A673 (cell line): ENCODE measurements around the gene CTNNA3. TPM values are rescaled to one million over a fixed set of nuclear protein-coding genes. Genes with fewer than 3 reads are reported as not detected.

ENCODE experiments used
- BruUV-seq: library from RNA; stranded (reverse); fragments of 400-500 nt; replicated peaks from 2 replicates; lab custom pipeline; 2021; lab: Mats Ljungman, UMichigan
- CTCF ChIA-PET: fragments of 300-600 bp; sonication (Branson Sonifier 250); formaldehyde crosslinking; loops from one replicate; lab custom pipeline; 2022; ENCODE audit warnings: antibody characterized with exemption; lab: Charles Lee
- POLR2A ChIA-PET: fragments of 300-600 bp; sonication (Branson Sonifier 250); formaldehyde crosslinking; loops from one replicate; lab custom pipeline; 2022; ENCODE audit warnings: antibody characterized with exemption; ENCODE audit not compliant: low non-redundant PET; lab: Charles Lee
- DNase-seq: peaks from one replicate; pipeline ENCODE4 v3.0.0-alpha.2; 2015; ENCODE audit warnings: low spot score
- H3K27ac ChIP-seq: fragments of 200-600 bp; sonication (generic); 2 replicates; pipeline ENCODE4 v1.5.1; 2016; ENCODE audit warnings: mixed run types, low read depth, mild to moderate bottlenecking, mixed read lengths, antibody characterized with exemption, low read length; ENCODE audit not compliant: poor library complexity, severe bottlenecking
- H3K27me3 ChIP-seq: fragments of 200-600 bp; sonication (generic); replicated peaks from 2 replicates; pipeline ENCODE4 v1.6.1; 2017; ENCODE audit warnings: mixed run types, low read depth, mild to moderate bottlenecking, mixed read lengths, antibody characterized with exemption, low read length; ENCODE audit not compliant: insufficient read depth, poor library complexity
- H3K36me3 ChIP-seq: fragments of 200-600 bp; sonication (generic); 2 replicates; pipeline ENCODE4 v1.6.1; 2016; ENCODE audit warnings: mixed run types, mild to moderate bottlenecking, mixed read lengths, antibody characterized with exemption, low read length; ENCODE audit not compliant: insufficient read depth, poor library complexity, severe bottlenecking
- H3K4me1 ChIP-seq: fragments of 200-600 bp; sonication (generic); 2 replicates; pipeline ENCODE4 v1.6.1; 2017; ENCODE audit warnings: mixed run types, mild to moderate bottlenecking, mixed read lengths, antibody characterized with exemption, low read length; ENCODE audit not compliant: insufficient read depth, poor library complexity, severe bottlenecking
- H3K4me3 ChIP-seq: fragments of 200-600 bp; sonication (generic); 2 replicates; pipeline ENCODE4 v1.5.1; 2016; ENCODE audit warnings: low read depth, mixed run types, mild to moderate bottlenecking, mixed read lengths, low read length; ENCODE audit not compliant: poor library complexity, severe bottlenecking
- H3K9me3 ChIP-seq: fragments of 200-600 bp; sonication (generic); 2 replicates; pipeline ENCODE4 v1.6.1; 2016; ENCODE audit warnings: mixed run types, low read depth, mild to moderate bottlenecking, mixed read lengths, antibody characterized with exemption, low read length; ENCODE audit not compliant: poor library complexity, severe bottlenecking
- EZH2 ChIP-seq: fragments of 200-600 bp; sonication (generic); IDR thresholded peaks from 2 replicates; pipeline ENCODE4 v1.6.1; 2017; ENCODE audit warnings: borderline replicate concordance, low read depth, mild to moderate bottlenecking, mixed read lengths, antibody characterized with exemption, low read length; ENCODE audit not compliant: poor library complexity, severe bottlenecking
- intact Hi-C: fragments of 100-400 bp; cut with micrococcal nuclease; formaldehyde crosslinking; loops from one replicate; pipeline ENCODE4 v1.10.0; 2022; ENCODE audit not compliant: unreplicated experiment
- total RNA-seq: library from RNA; stranded (reverse); gene quantifications from 2 replicates; pipeline ENCODE4 v1.2.3, GENCODE V29; 2021
- TF ChIP-seq, protein P1 (sequence below): fragments of 300-800, 200-600 bp; sonication (generic); conservative IDR thresholded peaks from 2 replicates; pipeline ENCODE4 v1.5.1; 2017; ENCODE audit warnings: low read depth, mild to moderate bottlenecking, antibody characterized with exemption, low read length, moderate library complexity, mixed read lengths

CTNNA3 gene
- total RNA-seq, 1 experiment from 2014 or later = not detected

GRCh38 chr10:65949526-65949925 lies 1746.5 kb downstream of the CTNNA3 start:
- no TSS peak for BruUV-seq
- ChIA-PET CTCF (no interaction called here), POLR2A (no interaction called here)
- no peak for DNase-seq
- TF ChIP-seq, protein P1, sequence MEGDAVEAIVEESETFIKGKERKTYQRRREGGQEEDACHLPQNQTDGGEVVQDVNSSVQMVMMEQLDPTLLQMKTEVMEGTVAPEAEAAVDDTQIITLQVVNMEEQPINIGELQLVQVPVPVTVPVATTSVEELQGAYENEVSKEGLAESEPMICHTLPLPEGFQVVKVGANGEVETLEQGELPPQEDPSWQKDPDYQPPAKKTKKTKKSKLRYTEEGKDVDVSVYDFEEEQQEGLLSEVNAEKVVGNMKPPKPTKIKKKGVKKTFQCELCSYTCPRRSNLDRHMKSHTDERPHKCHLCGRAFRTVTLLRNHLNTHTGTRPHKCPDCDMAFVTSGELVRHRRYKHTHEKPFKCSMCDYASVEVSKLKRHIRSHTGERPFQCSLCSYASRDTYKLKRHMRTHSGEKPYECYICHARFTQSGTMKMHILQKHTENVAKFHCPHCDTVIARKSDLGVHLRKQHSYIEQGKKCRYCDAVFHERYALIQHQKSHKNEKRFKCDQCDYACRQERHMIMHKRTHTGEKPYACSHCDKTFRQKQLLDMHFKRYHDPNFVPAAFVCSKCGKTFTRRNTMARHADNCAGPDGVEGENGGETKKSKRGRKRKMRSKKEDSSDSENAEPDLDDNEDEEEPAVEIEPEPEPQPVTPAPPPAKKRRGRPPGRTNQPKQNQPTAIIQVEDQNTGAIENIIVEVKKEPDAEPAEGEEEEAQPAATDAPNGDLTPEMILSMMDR = no peak
- no peak for TF ChIP-seq EZH2
- Histone ChIP-seq H3K27me3 (no peaks in the 10 kb centered on the region), H3K36me3 (no peaks in the 10 kb centered on the region), H3K4me1 (no peaks in the 10 kb centered on the region), H3K4me3 (no peak overlapping the region), H3K27ac (no peak overlapping the region), H3K9me3 (peaks cover 9% of the 10 kb centered on the region)
- intact Hi-C loops = loop anchor here (10.0 kb wide), 1 partner anchor 55 kb away; no protein-coding TSS in a partner anchor

DNA sequence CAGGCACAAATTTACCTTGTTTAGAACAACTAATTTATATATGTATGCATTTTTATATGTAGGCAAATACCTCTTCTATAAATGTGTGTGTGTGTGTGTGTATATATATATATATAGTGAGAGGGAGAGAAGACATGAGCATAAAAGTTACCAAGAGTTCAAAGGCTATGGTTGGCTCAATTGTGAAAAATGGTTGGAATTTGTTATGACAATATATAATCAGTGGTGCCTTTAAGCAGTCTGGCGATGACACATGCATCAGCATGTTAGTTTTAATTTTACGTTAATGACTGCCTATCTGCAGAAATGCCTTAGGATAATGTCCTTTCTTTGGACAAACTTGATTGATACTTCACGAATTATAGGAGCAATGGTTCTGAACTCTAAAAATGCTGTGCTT lies 1750.9 kb downstream of the CTNNA3 start:
- Histone ChIP-seq H3K9me3 (peaks cover 9% of the 10 kb centered on the region), H3K4me3 (no peak overlapping the region)

DNA sequence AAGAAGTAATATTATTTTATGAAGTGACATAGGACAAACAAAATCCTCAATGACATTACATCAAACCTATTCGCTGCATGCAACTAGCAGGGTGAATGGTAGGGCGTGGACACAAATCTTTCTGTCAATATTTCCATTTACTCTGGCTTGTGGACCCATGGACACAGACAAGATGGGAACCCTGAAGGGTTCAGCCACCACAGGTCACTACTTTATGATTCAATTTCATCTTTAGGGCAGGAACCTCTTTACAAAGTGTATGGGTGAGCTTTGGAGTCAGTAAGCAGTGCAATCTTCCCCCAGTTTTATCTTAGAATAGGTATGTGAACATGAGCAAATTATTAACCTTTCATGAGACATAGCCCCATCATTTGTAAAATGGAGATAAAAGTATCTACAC lies 1752.5 kb downstream of the CTNNA3 start:
- ChIA-PET CTCF (no interaction called here), POLR2A (no interaction called here)
- Histone ChIP-seq H3K27ac (no peak overlapping the region), H3K9me3 (peaks cover 9% of the 10 kb centered on the region), H3K4me1 (no peaks in the 10 kb centered on the region), H3K27me3 (no peaks in the 10 kb centered on the region), H3K4me3 (no peak overlapping the region), H3K36me3 (no peaks in the 10 kb centered on the region)
- TF ChIP-seq, protein P1 = no peak
- no peak for TF ChIP-seq EZH2
- no TSS peak for BruUV-seq
- no peak for DNase-seq
- intact Hi-C loops = loop anchor here (10.0 kb wide), 1 partner anchor 61 kb away; no protein-coding TSS in a partner anchor

More for the DNA sequence above, 1750.9 kb downstream of the CTNNA3 start:
- intact Hi-C loops = loop anchor here (10.0 kb wide), 1 partner anchor 60 kb away; no protein-coding TSS in a partner anchor
- H3K4me1 ChIP-seq = no peaks in the 10 kb centered on the region
- BruUV-seq = no TSS peak
- H3K27ac ChIP-seq = no peak overlapping the region
- no peak for TF ChIP-seq EZH2
- TF ChIP-seq, protein P1 = no peak
- no peak for DNase-seq
- H3K27me3 ChIP-seq = no peaks in the 10 kb centered on the region
- ChIA-PET CTCF (no interaction called here), POLR2A (no interaction called here)
- no peaks in the 10 kb centered on the region for H3K36me3 ChIP-seq
